Measurements from ENCODE around the gene NFX1. TPM values are rescaled to one million over a fixed set of nuclear protein-coding genes. Genes with fewer than 3 reads are reported as not detected.
"Not testable (repeated sequence)": the region's sequence is repeated elsewhere in the genome, so short reads cannot be mapped to it uniquely, and the experiment has no call there.

The NFX1 gene
- polyA plus RNA-seq, 3 donors: 10.2 to 16.7 (median 14.8) TPM

GRCh38 chr9:33340186-33340585, 49.9 kb downstream of the NFX1 start:
- 96 to 100% (median 97%) methylated on average over 3 of the region's 3 CpGs for WGBS, 3 donors
- no peak overlapping the region for H3K27ac ChIP-seq (ENCODE audit: low read depth, low read length)

GRCh38 chr9:33341182-33341581, 50.9 kb downstream of the NFX1 start:
- H3K27ac ChIP-seq (ENCODE audit: low read depth, low read length): no peak overlapping the region
- WGBS, 3 donors: 84 to 91% (median 90%) methylated on average over 3 of the region's 3 CpGs

GRCh38 chr9:33344145-33344544, 53.8 kb downstream of the NFX1 start:
- 79 to 85% (median 83%) methylated on average over 3 of the region's 3 CpGs for WGBS, 3 donors
- H3K27ac ChIP-seq (ENCODE audit: low read depth, low read length): no peak overlapping the region

- no peak overlapping the region for H3K27ac ChIP-seq (ENCODE audit: low read depth, low read length)
- WGBS, 3 donors: 85% methylated on average over 4 of the region's 4 CpGs
Observed at GRCh38 chr9:33346564-33346963, 56.2 kb downstream of the NFX1 start.

- no peak overlapping the region for H3K27ac ChIP-seq (ENCODE audit: low read depth, low read length)
- 97 to 98% (median 98%) methylated on average over 4 of the region's 4 CpGs for WGBS, 3 donors
Observed at GRCh38 chr9:33348998-33349397, 58.7 kb downstream of the NFX1 start.

GRCh38 chr9:33349743-33350142, 59.4 kb downstream of the NFX1 start:
- H3K27ac ChIP-seq (ENCODE audit: low read depth, low read length): no peak overlapping the region
- WGBS, 3 donors: 63 to 100% (median 74%) methylated on average over 2 of the region's 2 CpGs

GRCh38 chr9:33350310-33350709, 60.0 kb downstream of the NFX1 start:
- H3K27ac ChIP-seq (ENCODE audit: low read depth, low read length): no peak overlapping the region

GRCh38 chr9:33351547-33351946, 61.2 kb downstream of the NFX1 start:
- 88 to 95% (median 90%) methylated on average over 4 of the region's 4 CpGs for WGBS, 3 donors
- H3K27ac ChIP-seq (ENCODE audit: low read depth, low read length): no peak overlapping the region

More at GRCh38 chr9:33350310-33350709, 60.0 kb downstream of the NFX1 start:
- WGBS, 3 donors: 37 to 89% (median 75%) methylated on average over 2 of the region's 2 CpGs

GRCh38 chr9:33354651-33355211, 64.4 kb downstream of the NFX1 start:
- 32 to 42% (median 36%) methylated on average over 5 of the region's 5 CpGs for WGBS, 3 donors
- no peak overlapping the region for H3K27ac ChIP-seq (ENCODE audit: low read depth, low read length)

GRCh38 chr9:33355933-33356332, 65.6 kb downstream of the NFX1 start:
- 93 to 100% (median 97%) methylated on average over 1 of the region's 1 CpG for WGBS, 3 donors
- H3K27ac ChIP-seq (ENCODE audit: low read depth, low read length): no peak overlapping the region

- 97 to 99% (median 99%) methylated on average over 3 of the region's 3 CpGs for WGBS, 3 donors
- H3K27ac ChIP-seq (ENCODE audit: low read depth, low read length): not testable (repeated sequence)
Observed at GRCh38 chr9:33358641-33359040, 68.3 kb downstream of the NFX1 start.

- no peak overlapping the region for H3K27ac ChIP-seq (ENCODE audit: low read depth, low read length)
- WGBS, 3 donors: 90 to 96% (median 90%) methylated on average over 2 of the region's 2 CpGs
Observed at GRCh38 chr9:33364127-33364526, 73.8 kb downstream of the NFX1 start.

GRCh38 chr9:33364814-33365213, 74.5 kb downstream of the NFX1 start:
- not testable (repeated sequence) for H3K27ac ChIP-seq (ENCODE audit: low read depth, low read length)
- 95 to 96% (median 95%) methylated on average over 4 of the region's 4 CpGs for WGBS, 3 donors

- no peak overlapping the region for H3K27ac ChIP-seq (ENCODE audit: low read depth, low read length)
- 81 to 94% (median 92%) methylated on average over 2 of the region's 2 CpGs for WGBS, 3 donors
Observed at GRCh38 chr9:33366979-33367480, 76.7 kb downstream of the NFX1 start.

GRCh38 chr9:33372900-33373299, 82.6 kb downstream of the NFX1 start:
- WGBS, 3 donors: 78 to 86% (median 84%) methylated on average over 4 of the region's 4 CpGs
- no peak overlapping the region for H3K27ac ChIP-seq (ENCODE audit: low read depth, low read length)

GRCh38 chr9:33374190-33374589, 83.9 kb downstream of the NFX1 start:
- WGBS, 3 donors: 78 to 91% (median 90%) methylated on average over 9 of the region's 9 CpGs
- H3K27ac ChIP-seq (ENCODE audit: low read depth, low read length): no peak overlapping the region

GRCh38 chr9:33374634-33375237, 84.4 kb downstream of the NFX1 start:
- H3K27ac ChIP-seq (ENCODE audit: low read depth, low read length): no peak overlapping the region
- 57 to 62% (median 57%) methylated on average over 6 of the region's 6 CpGs for WGBS, 3 donors

- WGBS, 3 donors: 54 to 63% (median 56%) methylated on average over 15 of the region's 15 CpGs
- H3K27ac ChIP-seq (ENCODE audit: low read depth, low read length): no peak overlapping the region
Observed at GRCh38 chr9:33375238-33375840, 85.0 kb downstream of the NFX1 start.

- no peak overlapping the region for H3K27ac ChIP-seq (ENCODE audit: low read depth, low read length)
- WGBS, 3 donors: 62 to 92% (median 68%) methylated on average over 7 of the region's 7 CpGs
Observed at GRCh38 chr9:33375841-33376321, 85.6 kb downstream of the NFX1 start.

All from adipose tissue (tissue), 3 donors.